HG03442 (cell line): ENCODE measurements around the gene SMIM12.

ENCODE experiments used
- ATAC-seq: cut with Tn5 transposase; IDR thresholded peaks from one replicate; pipeline ENCODE4 v1.9.1; 2021; ENCODE audit warnings: mild to moderate bottlenecking, moderate library complexity; ENCODE audit not compliant: unreplicated experiment

SMIM12 gene, protein sequence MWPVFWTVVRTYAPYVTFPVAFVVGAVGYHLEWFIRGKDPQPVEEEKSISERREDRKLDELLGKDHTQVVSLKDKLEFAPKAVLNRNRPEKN

GRCh38 chr1:34859446-34860200 lies at the start of gene SMIM12:
Gene SMIM12, minus strand, starts transcription at chr1:34859749. Its CDS starts 3,772 bp downstream, at chr1:34855977.
- ATAC-seq, result peak; percentile 95

- ATAC-seq, result no peak
Measured at GRCh38 chr1:34908369-34908768, 48.8 kb upstream of the SMIM12 start.

GRCh38 chr1:34907487-34908090 lies 48.0 kb upstream of the SMIM12 start:
- ATAC-seq, result no peak

- no peak for ATAC-seq
Measured at GRCh38 chr1:34906756-34907155, 47.2 kb upstream of the SMIM12 start.

DNA sequence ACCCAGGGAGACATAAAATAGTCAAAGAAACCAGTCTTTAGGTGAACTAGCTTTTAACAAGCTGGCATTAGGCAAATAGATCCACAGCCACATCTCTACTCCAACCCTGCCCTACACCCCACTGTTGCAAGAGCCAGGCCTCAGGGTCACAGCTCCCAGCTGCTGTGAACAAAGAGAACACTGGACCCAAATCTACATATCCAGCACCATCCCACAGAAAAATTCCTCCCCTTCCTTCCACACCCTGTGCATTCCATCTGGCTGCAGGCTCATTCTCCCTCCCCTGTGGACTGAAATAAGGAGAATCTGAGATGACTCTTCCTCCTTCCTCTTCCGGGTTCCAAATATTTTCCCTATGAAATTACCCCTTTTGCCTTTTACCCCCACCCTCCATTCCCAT lies 46.7 kb upstream of the SMIM12 start:
- ATAC-seq, result no peak

- ATAC-seq, result no peak
Measured at GRCh38 chr1:34905098-34905459, 45.5 kb upstream of the SMIM12 start.

DNA sequence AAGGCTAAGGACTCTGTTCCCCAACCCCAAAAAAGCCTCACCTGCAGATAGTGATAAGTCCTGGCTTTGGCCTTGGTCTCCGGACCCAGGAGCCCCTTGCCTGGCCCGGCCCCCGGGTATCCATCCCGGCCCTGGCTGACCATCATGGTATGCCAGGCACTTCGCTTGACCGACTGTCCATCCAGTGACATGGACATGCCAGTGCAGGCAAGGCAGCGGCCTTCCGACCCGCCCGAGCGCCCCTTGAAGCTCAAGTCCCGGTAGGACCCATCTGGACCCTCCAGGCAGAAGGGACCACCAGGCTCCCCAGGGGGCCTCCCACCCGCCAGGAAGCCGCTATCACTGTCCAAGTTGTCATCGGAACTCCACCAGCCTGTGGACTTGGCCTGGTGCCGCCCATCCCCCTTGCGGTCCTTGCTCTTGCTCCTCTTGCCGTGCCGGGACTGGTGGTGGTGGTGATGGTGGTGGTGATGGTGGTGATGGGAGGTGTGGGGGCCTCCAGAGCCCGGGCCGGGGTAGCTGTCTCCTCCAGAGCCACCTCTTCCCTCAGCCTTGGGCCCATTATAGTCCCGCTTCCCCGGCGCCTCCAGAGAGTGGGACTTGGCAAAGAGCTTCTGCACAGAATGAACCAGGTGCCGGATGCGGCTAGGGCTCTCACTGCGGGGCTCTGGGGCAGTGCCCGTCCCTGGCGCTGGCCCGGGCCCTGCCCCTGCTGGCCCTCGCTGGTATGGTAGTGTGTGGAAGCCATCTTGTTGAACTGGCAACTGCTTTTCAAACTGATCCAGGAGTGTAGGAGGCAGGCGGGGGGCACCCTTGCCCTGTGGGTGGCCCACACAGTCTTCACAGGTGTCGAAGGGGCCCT lies 44.9 kb upstream of the SMIM12 start:
- no peak for ATAC-seq

- ATAC-seq, result no peak
Measured at GRCh38 chr1:34901919-34902318, 42.4 kb upstream of the SMIM12 start.

- ATAC-seq, result no peak
Measured at GRCh38 chr1:34900775-34901502, 41.4 kb upstream of the SMIM12 start.

DNA sequence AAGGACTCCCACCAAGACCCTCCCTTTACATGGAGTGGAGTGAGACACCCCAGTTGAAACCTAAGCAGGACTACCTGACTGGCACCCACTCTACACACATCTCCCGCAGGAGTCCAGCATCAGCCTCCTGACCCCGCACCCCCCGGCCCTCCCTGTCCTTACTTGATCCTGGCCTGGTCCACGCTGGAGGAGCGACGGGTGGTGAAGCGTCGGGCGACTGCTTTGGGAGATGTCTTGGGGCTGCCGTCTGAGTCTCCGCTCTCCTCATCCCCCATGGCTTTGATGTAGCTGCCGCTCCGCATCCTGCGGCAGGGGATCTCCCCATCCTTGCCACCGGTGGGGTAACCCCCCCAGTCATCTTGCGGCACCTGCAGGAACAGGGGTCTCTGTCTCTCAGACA lies 40.4 kb upstream of the SMIM12 start:
- no peak for ATAC-seq

DNA sequence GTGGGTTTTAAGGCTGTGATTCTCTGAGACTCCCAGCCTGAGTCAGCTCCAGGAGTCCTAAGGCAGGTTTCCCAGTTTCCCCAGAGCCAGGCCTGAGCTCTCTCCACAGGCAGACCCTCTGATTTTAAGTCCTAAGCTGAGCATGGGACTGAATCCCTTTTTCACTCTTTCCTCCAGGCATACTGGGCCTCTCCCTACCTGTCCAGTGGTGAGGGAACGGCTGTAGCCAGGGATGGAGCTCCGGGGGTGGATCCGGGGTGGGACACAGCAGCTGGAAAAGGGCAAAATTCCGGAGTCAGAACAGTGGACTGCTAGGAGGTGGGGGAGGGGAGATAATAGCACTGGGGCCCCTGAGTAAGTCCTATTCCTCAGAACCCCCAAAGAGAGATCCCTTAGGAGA lies 39.9 kb upstream of the SMIM12 start:
- no peak for ATAC-seq

- ATAC-seq, result no peak
Measured at GRCh38 chr1:34898330-34898761, 38.8 kb upstream of the SMIM12 start.

DNA sequence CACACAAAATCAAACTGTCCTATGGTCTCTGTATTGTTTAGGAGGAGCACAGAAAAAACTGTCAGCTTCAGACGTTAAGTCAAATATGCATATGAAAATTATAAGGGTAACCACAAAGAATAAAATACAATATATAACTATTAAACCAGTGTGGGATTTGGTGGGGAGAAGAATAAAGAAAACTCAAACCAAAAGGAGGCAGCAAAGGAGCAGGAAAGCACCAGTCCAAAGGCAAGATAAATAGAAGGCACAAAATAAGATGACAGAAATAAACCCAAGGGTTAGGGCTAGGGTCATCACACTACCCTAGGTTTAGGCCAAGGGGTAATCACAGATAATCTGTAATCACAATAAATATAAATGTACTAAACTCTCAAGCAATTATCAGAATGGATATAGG lies 37.1 kb upstream of the SMIM12 start:
- ATAC-seq, result no peak

DNA sequence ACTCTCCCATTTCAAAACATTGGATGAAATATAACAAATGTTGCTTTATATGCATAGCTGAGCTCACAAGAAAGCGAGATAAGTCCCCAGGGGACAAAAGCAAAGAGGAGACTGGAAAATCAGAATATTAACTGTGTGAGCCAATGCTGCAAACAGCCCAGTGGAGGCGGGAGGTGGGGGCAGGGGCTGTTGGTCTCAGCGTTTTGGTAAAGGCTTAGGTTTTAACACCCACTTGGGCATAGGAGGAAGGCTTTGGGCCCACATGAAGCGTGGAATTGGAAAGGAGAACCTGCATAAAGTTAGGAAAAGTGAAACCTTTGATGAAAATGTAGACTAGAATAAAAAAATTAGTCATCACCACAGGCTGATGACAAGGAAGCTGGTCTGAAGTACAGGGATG lies 30.2 kb upstream of the SMIM12 start:
- no peak for ATAC-seq

- no peak for ATAC-seq
Measured at GRCh38 chr1:34887593-34887992, 28.0 kb upstream of the SMIM12 start.

DNA sequence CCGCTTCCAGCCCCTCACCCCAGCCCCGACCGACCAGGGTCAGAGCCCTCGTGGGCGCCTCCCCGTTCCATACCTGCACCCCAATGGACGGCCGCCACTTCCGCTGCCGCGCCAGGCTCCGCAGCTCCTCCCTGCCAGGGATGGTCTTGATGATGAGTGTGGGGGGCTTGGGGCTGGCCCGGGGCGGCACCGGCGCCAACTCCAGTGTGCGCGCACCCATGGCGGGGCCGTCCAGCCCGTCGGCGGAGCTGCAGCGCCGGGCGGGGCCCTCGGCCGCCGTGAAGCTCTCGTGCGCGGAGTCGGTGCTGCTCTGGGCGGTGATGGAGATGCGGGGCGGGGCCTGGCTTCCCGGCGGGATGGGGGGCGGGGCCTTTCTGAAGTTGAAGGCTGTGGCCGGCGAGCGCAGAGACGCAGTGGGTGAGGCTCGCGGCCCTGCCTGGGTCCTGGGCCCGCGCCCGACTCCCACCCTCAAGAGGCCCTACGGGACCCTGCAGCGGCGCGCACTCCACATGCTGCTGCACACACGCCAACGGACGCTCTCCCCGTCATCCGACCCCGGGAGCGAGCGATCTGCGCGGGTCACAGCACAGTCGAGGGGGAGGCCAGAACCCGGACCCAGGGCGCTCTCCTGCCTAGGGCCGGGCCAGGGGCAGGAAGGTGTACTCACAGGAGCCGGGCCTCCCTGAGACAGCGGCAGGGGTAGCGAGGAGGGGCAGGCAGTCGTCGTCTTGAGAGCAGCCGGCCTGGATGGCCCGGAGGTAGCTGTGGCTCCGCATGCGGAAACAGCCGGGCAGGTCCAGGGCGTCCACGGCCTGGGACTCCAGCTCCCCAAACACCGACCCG lies 26.1 kb upstream of the SMIM12 start:
- no peak for ATAC-seq

DNA sequence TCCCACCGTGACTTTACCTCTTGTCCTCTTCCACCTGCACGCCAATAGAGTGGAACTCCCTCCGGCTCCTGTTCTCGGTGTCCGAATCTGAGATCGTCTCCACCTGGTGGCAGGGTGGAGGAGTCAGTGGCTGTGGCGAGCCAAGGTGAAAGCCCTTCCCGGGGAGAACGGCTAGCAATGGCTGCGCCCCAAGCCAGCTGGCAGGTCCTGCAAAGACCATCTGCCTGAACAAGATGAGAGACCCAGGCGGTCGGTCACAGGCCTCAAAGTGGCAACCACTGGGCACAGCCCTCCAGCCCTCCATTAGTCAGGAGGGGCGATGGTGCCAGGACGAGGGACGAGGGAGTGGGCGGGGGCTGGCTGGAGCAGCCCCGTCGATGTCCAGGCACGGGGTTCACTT lies 25.4 kb upstream of the SMIM12 start:
- no peak for ATAC-seq

DNA sequence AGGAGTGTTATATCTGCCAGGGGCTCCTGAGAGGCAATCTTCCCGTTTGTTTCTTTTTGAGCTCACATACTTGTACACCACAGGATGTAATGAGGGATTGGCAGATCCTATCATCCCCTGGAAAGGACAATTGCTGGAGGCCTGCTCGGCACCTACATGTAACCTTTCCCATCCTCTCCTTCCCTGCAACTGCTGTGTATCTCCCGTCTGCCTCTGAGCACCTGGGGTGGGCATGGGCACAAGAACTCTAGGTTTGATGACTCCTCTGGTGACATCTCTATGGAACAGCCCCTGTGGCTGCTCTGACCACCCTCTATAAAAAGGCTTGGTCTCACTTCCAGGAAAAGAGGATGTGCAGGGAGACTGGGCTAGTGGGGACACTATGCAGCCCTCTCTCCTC lies 25.0 kb upstream of the SMIM12 start:
- ATAC-seq, result no peak

GRCh38 chr1:34879230-34879629 lies 19.7 kb upstream of the SMIM12 start:
- ATAC-seq, result no peak

- no peak for ATAC-seq
Measured at GRCh38 chr1:34876406-34876805, 16.9 kb upstream of the SMIM12 start.
